Measurements from ENCODE around the gene RRBP1.

Gene RRBP1

DNA sequence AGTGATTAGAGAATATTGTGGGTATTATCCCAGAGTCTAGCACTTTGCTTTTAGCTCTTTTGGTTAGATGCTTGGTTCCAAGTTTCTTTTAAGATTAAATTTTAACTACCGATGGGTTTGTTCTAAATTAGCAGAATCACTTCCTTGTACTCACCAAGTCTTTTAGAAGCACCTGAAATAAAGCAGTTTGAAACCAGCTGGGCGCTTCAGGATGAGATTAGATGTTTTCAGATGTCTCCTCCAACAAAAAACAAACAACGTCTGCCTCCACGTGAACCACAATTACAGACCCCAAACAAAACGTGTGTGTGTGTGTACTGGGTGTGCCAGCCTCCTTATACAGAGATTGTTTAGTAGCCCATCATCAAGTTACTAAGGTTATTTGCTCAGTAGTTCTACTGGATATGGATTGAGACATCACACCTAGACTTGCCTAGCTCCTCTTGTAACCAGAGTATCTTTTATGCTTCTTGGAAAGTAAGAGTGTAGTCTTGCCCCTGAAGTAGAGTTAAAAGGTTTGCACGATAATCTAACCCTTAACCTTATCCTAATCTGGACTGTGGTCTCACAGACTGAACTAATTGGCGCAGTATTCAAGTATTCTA lies 109.9 kb downstream of the RRBP1 start:
- no peaks in the 10 kb centered on the region for H3K9me3 ChIP-seq (ENCODE audit: insufficient read depth, low read length)
- peaks cover 70% of the 10 kb centered on the region for H3K79me2 ChIP-seq (ENCODE audit: low read length)
- H2AFZ ChIP-seq (ENCODE audit: low read depth, low read length) = no peak overlapping the region
- peak overlapping the region; percentile 82 for H3K4me3 ChIP-seq (ENCODE audit: low read length)
- peak overlapping the region; percentile 90 for H3K4me2 ChIP-seq (ENCODE audit: low read length)
- TF ChIP-seq, protein P1, sequence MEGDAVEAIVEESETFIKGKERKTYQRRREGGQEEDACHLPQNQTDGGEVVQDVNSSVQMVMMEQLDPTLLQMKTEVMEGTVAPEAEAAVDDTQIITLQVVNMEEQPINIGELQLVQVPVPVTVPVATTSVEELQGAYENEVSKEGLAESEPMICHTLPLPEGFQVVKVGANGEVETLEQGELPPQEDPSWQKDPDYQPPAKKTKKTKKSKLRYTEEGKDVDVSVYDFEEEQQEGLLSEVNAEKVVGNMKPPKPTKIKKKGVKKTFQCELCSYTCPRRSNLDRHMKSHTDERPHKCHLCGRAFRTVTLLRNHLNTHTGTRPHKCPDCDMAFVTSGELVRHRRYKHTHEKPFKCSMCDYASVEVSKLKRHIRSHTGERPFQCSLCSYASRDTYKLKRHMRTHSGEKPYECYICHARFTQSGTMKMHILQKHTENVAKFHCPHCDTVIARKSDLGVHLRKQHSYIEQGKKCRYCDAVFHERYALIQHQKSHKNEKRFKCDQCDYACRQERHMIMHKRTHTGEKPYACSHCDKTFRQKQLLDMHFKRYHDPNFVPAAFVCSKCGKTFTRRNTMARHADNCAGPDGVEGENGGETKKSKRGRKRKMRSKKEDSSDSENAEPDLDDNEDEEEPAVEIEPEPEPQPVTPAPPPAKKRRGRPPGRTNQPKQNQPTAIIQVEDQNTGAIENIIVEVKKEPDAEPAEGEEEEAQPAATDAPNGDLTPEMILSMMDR (IDR thresholded peaks at IDR 0.05; ENCODE audit: low read depth, low read length) = no peak
- TF ChIP-seq EZH2phosphoT487 (IDR thresholded peaks at IDR 0.05; ENCODE audit: low read depth) = no peak
- H3K36me3 ChIP-seq (replicated peaks; ENCODE audit: low read depth, low read length) = peaks cover 30% of the 10 kb centered on the region
- H3K4me1 ChIP-seq (ENCODE audit: low read length) = peaks cover 23% of the 10 kb centered on the region
- H3K9ac ChIP-seq (ENCODE audit: low read length) = peak overlapping the region; percentile 90
- H3K27me3 ChIP-seq (ENCODE audit: low read depth, low read length) = peaks cover 12% of the 10 kb centered on the region
- H4K20me1 ChIP-seq (ENCODE audit: insufficient read depth, low read length) = peaks cover 48% of the 10 kb centered on the region
- peak overlapping the region; percentile 87 for H3K27ac ChIP-seq (ENCODE audit: low read length)

DNA sequence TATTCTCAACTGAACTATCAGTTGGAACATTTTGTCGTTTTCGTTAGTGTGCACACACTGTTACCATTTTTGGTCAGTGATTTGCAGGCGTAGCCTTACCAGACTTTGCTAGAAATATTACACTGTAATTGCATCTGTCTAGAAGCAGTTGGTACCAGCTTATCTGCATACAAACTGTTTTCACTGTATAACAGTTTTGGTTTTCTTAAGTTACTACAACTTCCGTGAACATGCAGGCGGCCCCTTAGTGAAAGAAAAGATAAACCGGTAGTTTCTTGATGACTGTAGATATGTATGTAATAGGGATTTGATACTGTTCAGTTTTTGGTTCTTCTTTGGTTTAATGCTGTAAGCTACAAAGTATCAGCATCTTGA lies 110.9 kb downstream of the RRBP1 start:
- Histone ChIP-seq H3K27me3 (ENCODE audit: low read depth, low read length) (peaks cover 12% of the 10 kb centered on the region), H3K79me2 (ENCODE audit: low read length) (peaks cover 60% of the 10 kb centered on the region), H4K20me1 (ENCODE audit: insufficient read depth, low read length) (peaks cover 38% of the 10 kb centered on the region), H3K36me3 (replicated peaks; ENCODE audit: low read depth, low read length) (peaks cover 25% of the 10 kb centered on the region), H3K9ac (ENCODE audit: low read length) (peak overlapping the region; percentile 90), H3K4me1 (ENCODE audit: low read length) (peaks cover 28% of the 10 kb centered on the region), H3K9me3 (ENCODE audit: insufficient read depth, low read length) (peaks cover 4% of the 10 kb centered on the region; the same call in 1 of the 2 replicates), H3K27ac (ENCODE audit: low read length) (peak overlapping the region; percentile 87), H3K4me2 (ENCODE audit: low read length) (peak overlapping the region; percentile 90), H2AFZ (ENCODE audit: low read depth, low read length) (no peak overlapping the region), H3K4me3 (ENCODE audit: low read length) (peak overlapping the region; percentile 82)
- TF ChIP-seq, protein P1 (IDR thresholded peaks at IDR 0.05; ENCODE audit: low read depth, low read length) = no peak
- no peak for TF ChIP-seq EZH2phosphoT487 (IDR thresholded peaks at IDR 0.05; ENCODE audit: low read depth)

DNA sequence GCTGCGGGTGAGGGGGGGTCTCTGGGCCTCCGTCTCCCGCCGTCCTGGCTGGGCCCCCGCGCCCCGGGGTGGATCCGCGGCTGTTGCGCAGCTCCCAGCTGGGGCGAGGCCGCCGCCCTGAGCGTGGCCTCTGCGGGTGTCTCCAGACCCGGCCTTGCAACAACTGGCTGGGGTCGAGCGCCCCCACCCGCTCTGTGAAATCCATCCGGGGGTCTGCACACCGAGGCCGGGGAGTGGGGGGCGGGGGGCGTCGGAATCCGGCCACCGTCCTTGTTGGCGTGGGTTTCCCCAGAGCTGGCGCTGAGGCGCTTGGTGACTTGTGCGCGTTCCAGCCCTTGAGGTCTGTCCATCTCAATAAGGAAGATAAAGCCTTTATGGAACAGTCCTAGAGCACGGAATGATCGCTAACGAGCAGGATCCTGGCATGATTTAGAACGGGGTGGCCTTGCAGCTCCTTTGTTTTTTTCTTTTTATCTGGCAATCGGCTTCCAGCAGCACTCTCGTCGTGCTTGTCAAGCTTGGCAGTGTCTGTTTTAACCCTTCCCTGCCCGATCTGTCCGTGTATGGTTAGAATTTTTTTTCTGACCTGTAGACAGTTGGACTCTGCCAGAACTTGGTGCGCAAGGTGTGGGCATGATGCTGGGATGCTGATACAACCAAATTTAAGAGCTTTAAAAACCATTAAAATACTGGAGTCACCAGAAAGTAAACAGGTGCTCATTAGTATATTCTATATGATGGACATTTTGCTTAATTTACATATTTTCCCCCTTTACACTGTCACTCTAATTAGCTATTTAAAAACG lies 111.5 kb downstream of the RRBP1 start:
- Histone ChIP-seq H3K4me2 (ENCODE audit: low read length) (peak overlapping the region; percentile 90), H4K20me1 (ENCODE audit: insufficient read depth, low read length) (peaks cover 32% of the 10 kb centered on the region), H3K9me3 (ENCODE audit: insufficient read depth, low read length) (peaks cover 7% of the 10 kb centered on the region; the same call in 1 of the 2 replicates), H3K9ac (ENCODE audit: low read length) (peak overlapping the region; percentile 90), H3K36me3 (replicated peaks; ENCODE audit: low read depth, low read length) (peaks cover 21% of the 10 kb centered on the region), H3K4me1 (ENCODE audit: low read length) (peaks cover 28% of the 10 kb centered on the region), H2AFZ (ENCODE audit: low read depth, low read length) (no peak overlapping the region), H3K4me3 (ENCODE audit: low read length) (peak overlapping the region; percentile 82), H3K27ac (ENCODE audit: low read length) (peak overlapping the region; percentile 87), H3K79me2 (ENCODE audit: low read length) (peaks cover 54% of the 10 kb centered on the region), H3K27me3 (ENCODE audit: low read depth, low read length) (peaks cover 13% of the 10 kb centered on the region)
- no peak for TF ChIP-seq EZH2phosphoT487 (IDR thresholded peaks at IDR 0.05; ENCODE audit: low read depth)
- TF ChIP-seq, protein P1 (IDR thresholded peaks at IDR 0.05; ENCODE audit: low read depth, low read length) = peak; percentile 37; the same call in 1 of the 2 replicates

Measured in OCI-LY3 (cell line).